Measurements from ENCODE around the gene LARP4B. TPM values are rescaled to one million over a fixed set of nuclear protein-coding genes. Genes with fewer than 3 reads are reported as not detected.

The LARP4B gene
- total RNA-seq, 2 experiments from 2014 or later, result 64.8 to 143 TPM

DNA sequence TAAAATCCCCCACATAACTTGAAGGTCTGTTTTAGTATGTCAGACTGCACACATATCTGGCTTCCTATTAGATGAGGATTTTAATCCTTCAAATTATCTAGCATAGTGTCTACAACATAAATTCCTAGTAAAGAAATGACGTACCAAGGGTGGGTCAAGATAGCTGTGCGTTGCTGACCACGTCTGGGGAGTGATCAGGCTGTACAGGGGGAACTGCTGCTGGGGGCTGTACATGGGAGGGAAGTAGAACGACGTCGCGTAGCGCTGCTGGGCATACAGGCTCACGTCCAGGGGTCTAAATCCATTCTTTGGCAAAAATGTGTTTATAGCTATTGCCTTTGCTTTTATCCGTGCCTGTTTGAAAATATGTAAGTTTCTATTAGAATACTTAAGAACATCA is 102.3 kb downstream of the LARP4B start:
- Histone ChIP-seq H3K27ac (ENCODE audit: low read depth, low read length, poor library complexity, severe bottlenecking) (no peak overlapping the region), H4K20me1 (ENCODE audit: insufficient read depth, low read length) (no peaks in the 10 kb centered on the region), H3K4me3 (ENCODE audit: low read depth, low read length, poor library complexity, severe bottlenecking) (no peak overlapping the region), H3K9me2 (ENCODE audit: insufficient read depth, low read length) (no peaks in the 10 kb centered on the region), H3K9me3 (ENCODE audit: low read length) (no peaks in the 10 kb centered on the region), H3K4me1 (ENCODE audit: insufficient read depth, low read length, poor library complexity, severe bottlenecking) (no peaks in the 10 kb centered on the region), H3K79me2 (ENCODE audit: insufficient read depth, low read depth, low read length) (0 out of 2 replicates have a peak, but pooled peaks cover 3% of the 10 kb centered on the region), H2AFZ (ENCODE audit: low read length) (no peak overlapping the region), H3K36me3 (ENCODE audit: insufficient read depth, low read length) (peaks cover 94% of the 10 kb centered on the region), H3K4me2 (ENCODE audit: low read length) (no peak overlapping the region)
- TF ChIP-seq EZH2phosphoT487 (IDR thresholded peaks at IDR 0.05; ENCODE audit: borderline replicate concordance, low read depth, low read length), result no peak
- TF ChIP-seq, protein P1, sequence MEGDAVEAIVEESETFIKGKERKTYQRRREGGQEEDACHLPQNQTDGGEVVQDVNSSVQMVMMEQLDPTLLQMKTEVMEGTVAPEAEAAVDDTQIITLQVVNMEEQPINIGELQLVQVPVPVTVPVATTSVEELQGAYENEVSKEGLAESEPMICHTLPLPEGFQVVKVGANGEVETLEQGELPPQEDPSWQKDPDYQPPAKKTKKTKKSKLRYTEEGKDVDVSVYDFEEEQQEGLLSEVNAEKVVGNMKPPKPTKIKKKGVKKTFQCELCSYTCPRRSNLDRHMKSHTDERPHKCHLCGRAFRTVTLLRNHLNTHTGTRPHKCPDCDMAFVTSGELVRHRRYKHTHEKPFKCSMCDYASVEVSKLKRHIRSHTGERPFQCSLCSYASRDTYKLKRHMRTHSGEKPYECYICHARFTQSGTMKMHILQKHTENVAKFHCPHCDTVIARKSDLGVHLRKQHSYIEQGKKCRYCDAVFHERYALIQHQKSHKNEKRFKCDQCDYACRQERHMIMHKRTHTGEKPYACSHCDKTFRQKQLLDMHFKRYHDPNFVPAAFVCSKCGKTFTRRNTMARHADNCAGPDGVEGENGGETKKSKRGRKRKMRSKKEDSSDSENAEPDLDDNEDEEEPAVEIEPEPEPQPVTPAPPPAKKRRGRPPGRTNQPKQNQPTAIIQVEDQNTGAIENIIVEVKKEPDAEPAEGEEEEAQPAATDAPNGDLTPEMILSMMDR (conservative IDR thresholded peaks at IDR 0.05; ENCODE audit: low read length), result no peak
- DNase-seq (ENCODE audit: low spot score), result no peak
- ChIA-PET POLR2A (interaction anchor here (1.2 kb wide), 1 partner anchor 104 kb away, joined by 3 read pairs; no protein-coding TSS in a partner anchor), CTCF (ENCODE audit: unreplicated experiment) (no interaction called here)
- intact Hi-C loops (cut with micrococcal nuclease; ENCODE audit: unreplicated experiment), result loop anchor here (10.0 kb wide), 1 partner anchor 166 kb away; no protein-coding TSS in a partner anchor
- BruUV-seq (replicated peaks), result no TSS peak

DNA sequence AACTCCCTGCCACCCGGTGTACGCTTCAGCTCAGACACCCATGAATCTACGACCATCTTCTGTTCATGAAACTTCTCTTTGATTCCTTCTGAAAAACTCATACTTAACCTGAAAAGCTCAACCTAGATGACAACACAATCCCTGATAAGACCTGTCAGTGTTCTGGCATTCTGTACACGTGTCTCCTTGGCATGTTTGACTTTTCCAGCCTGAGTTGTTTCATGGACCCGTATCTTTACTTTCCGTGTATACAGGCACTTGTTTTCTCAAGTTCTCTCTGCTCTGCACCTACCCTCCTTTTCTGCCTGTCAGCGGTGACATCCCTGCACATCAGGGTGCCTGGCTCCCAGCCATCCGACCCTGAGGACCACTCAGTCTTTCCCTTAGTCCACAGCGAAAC is 103.3 kb downstream of the LARP4B start:
- TF ChIP-seq, protein P1 (conservative IDR thresholded peaks at IDR 0.05; ENCODE audit: low read length), result no peak
- no peak for TF ChIP-seq EZH2phosphoT487 (IDR thresholded peaks at IDR 0.05; ENCODE audit: borderline replicate concordance, low read depth, low read length)
- no peak for DNase-seq (ENCODE audit: low spot score)

DNA sequence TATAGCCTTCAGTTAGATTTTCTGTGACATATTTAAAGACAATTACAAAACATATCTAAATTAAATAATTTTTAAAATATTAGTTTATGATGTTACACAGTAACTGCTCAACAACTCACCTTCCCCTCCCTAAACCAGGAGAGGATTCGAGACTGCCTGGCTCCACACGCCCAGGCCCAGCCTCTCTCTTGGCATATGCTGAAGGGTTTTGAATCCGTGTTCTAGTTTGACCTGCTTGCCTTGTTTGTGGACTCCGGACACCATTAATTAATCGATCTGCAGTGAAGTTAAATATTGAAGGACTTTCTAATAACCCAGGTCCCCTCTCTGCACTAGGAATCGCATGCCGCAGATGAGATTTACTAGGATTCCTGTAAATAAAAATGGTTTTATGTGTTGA is 106.6 kb downstream of the LARP4B start:
- H3K4me1 ChIP-seq (ENCODE audit: insufficient read depth, low read length, poor library complexity, severe bottlenecking), result peaks cover 16% of the 10 kb centered on the region
- H2AFZ ChIP-seq (ENCODE audit: low read length), result no peak overlapping the region
- H3K27ac ChIP-seq (ENCODE audit: low read depth, low read length, poor library complexity, severe bottlenecking), result no peak overlapping the region
- TF ChIP-seq EZH2phosphoT487 (IDR thresholded peaks at IDR 0.05; ENCODE audit: borderline replicate concordance, low read depth, low read length), result no peak
- TF ChIP-seq, protein P1 (conservative IDR thresholded peaks at IDR 0.05; ENCODE audit: low read length), result no peak
- H3K36me3 ChIP-seq (ENCODE audit: insufficient read depth, low read length), result peaks cover 97% of the 10 kb centered on the region
- H3K4me3 ChIP-seq (ENCODE audit: low read depth, low read length, poor library complexity, severe bottlenecking), result no peak overlapping the region
- no peak for DNase-seq (ENCODE audit: low spot score)
- CTCF ChIA-PET (ENCODE audit: unreplicated experiment), result no interaction called here
- intact Hi-C loops (cut with micrococcal nuclease; ENCODE audit: unreplicated experiment), result loop anchor here (10.0 kb wide), 1 partner anchor 170 kb away; no protein-coding TSS in a partner anchor
- H3K4me2 ChIP-seq (ENCODE audit: low read length), result no peak overlapping the region
- H4K20me1 ChIP-seq (ENCODE audit: insufficient read depth, low read length), result no peaks in the 10 kb centered on the region
- H3K9me3 ChIP-seq (ENCODE audit: low read length), result no peaks in the 10 kb centered on the region
- H3K79me2 ChIP-seq (ENCODE audit: insufficient read depth, low read depth, low read length), result no peaks in the 10 kb centered on the region
- no TSS peak for BruUV-seq (replicated peaks)
- POLR2A ChIA-PET, result interaction anchor here (0.6 kb wide), 1 partner anchor 189 kb away, joined by 3 read pairs; no protein-coding TSS in a partner anchor
- no peaks in the 10 kb centered on the region for H3K9me2 ChIP-seq (ENCODE audit: insufficient read depth, low read length)

More for the DNA sequence above, 103.3 kb downstream of the LARP4B start:
- BruUV-seq (replicated peaks), result no TSS peak
- intact Hi-C loops (cut with micrococcal nuclease; ENCODE audit: unreplicated experiment), result loop anchor here (10.0 kb wide), 1 partner anchor 167 kb away; no protein-coding TSS in a partner anchor
- ChIA-PET CTCF (ENCODE audit: unreplicated experiment) (no interaction called here), POLR2A (interaction anchor here (0.9 to 1.5 kb wide), 2 partner anchors 10 to 115 kb away, joined by 3 to 4 read pairs; no protein-coding TSS in a partner anchor)
- H3K27ac ChIP-seq (ENCODE audit: low read depth, low read length, poor library complexity, severe bottlenecking), result no peak overlapping the region
- no peak overlapping the region for H2AFZ ChIP-seq (ENCODE audit: low read length)
- peaks cover 8% of the 10 kb centered on the region for H3K4me1 ChIP-seq (ENCODE audit: insufficient read depth, low read length, poor library complexity, severe bottlenecking)
- no peak overlapping the region for H3K4me3 ChIP-seq (ENCODE audit: low read depth, low read length, poor library complexity, severe bottlenecking)
- H3K9me3 ChIP-seq (ENCODE audit: low read length), result no peaks in the 10 kb centered on the region
- no peaks in the 10 kb centered on the region for H4K20me1 ChIP-seq (ENCODE audit: insufficient read depth, low read length)
- 0 out of 2 replicates have a peak, but pooled peaks cover 3% of the 10 kb centered on the region for H3K79me2 ChIP-seq (ENCODE audit: insufficient read depth, low read depth, low read length)
- H3K36me3 ChIP-seq (ENCODE audit: insufficient read depth, low read length), result peaks cover 94% of the 10 kb centered on the region
- no peak overlapping the region for H3K4me2 ChIP-seq (ENCODE audit: low read length)
- H3K9me2 ChIP-seq (ENCODE audit: insufficient read depth, low read length), result no peaks in the 10 kb centered on the region

All from OCI-LY7 (cell line).